ENCODE results near the gene PRKX.
"Not testable (repeated sequence)": the region's sequence is repeated elsewhere in the genome, so short reads cannot be mapped to it uniquely, and the experiment has no call there.

The PRKX gene

GRCh38 chrX:3577551-3577950, 135.9 kb downstream of the PRKX start:
- DNase-seq (ENCODE audit: low read depth): no peak

GRCh38 chrX:3576886-3577501, 136.5 kb downstream of the PRKX start:
- DNase-seq (ENCODE audit: low read depth): no peak

- no peak for DNase-seq (ENCODE audit: low read depth)
These were observed 145.8 kb downstream of the PRKX start for GRCh38 chrX:3567686-3568085.

- no peak for DNase-seq (ENCODE audit: low read depth)
These were observed 150.0 kb downstream of the PRKX start for GRCh38 chrX:3563451-3563850.

GRCh38 chrX:3560010-3560409, 153.4 kb downstream of the PRKX start:
- not testable (repeated sequence) for DNase-seq (ENCODE audit: low read depth)

All from activated T-cell treated with anti-CD3 and anti-CD28 coated beads for 1 hour (primary cell).